C4-2B (cell line): ENCODE results near the gene NPPA.

Experiments used
- CTCF ChIP-seq: fragments of 450-650 bp; conservative IDR thresholded peaks from 2 replicates; pipeline ENCODE4 v1.5.1; 2017; ENCODE audit warnings: mild to moderate bottlenecking
- ZFX ChIP-seq: fragments of 450-650 bp; IDR thresholded peaks from 2 replicates; pipeline ENCODE4 v1.6.1; 2017

DNA sequence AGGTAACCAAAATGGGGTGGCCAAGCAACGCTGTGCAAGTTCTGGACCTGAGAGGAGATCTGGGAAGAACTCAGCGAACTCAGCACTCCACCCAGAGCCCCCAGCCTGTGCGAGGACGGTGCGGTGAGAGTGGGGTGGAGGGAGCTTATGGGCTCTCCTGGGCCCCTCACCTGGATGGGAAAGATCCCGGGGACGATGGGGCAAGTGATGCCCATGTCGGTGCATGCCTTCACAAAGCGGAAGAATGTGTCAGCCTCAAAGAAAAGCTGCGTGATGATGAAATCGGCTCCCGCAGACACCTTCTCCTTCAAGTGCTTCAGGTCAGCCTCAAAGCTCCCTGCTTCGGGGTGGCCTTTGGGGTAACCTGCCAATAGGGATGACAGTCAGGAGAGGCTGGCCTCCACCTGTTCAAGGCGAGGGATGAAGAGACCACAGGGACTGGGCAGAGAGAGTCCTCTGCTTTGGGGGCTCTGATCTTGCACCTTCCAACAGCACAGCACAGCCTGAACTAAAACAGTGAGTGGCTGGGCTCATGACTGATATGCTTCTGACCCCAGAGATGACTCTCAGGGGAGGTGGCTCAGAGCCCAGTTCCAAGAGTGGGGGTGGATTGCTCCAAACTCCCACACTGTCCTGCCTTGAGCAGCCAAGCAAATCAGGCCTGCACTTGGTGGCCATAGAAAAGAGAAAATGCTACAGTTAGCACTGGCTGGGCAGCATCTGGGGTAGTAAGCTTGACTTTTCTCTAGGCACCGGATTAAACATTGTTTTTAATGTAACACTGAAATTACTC, 51.4 kb downstream of the NPPA start:
- TF ChIP-seq CTCF (no peak), ZFX (no peak)
